Esophagus muscularis mucosa (tissue), 4 donors: ENCODE measurements around the gene HERC4.

ENCODE experiments used
- EP300 ChIP-seq: sonication (generic); formaldehyde crosslinking; IDR thresholded peaks from one replicate; pipeline ENCODE4 v1.6.1; 2017; ENCODE audit warnings: antibody characterized with exemption
- POLR2A ChIP-seq: fragments of 450-650 bp; IDR thresholded peaks from one replicate; pipeline ENCODE4 v1.6.1; 2017; ENCODE audit warnings: antibody characterized with exemption, moderate library complexity, mild to moderate bottlenecking, low read depth
- POLR2AphosphoS5 ChIP-seq, 2 donors: sonication (generic); formaldehyde crosslinking; IDR thresholded peaks; one replicate each; pipeline ENCODE4 v1.6.1; 2017; ENCODE audit warnings: antibody characterized with exemption in 2 of 2
- TF ChIP-seq, protein P1 (sequence below), 3 experiments: fragments of 200-600 bp in 2 of 3; fragments of 450-650 bp in 1 of 3; sonication (generic) in 2 of 3; IDR thresholded peaks; one replicate each; pipeline ENCODE4 v1.5.1; 2017 to 2019; ENCODE audit warnings: antibody characterized with exemption in 3 of 3, mild to moderate bottlenecking in 2 of 3, moderate library complexity in 1 of 3

GRCh38 chr10:67988606-67989005 lies 86.5 kb downstream of the HERC4 start:
- TF ChIP-seq, protein P1, sequence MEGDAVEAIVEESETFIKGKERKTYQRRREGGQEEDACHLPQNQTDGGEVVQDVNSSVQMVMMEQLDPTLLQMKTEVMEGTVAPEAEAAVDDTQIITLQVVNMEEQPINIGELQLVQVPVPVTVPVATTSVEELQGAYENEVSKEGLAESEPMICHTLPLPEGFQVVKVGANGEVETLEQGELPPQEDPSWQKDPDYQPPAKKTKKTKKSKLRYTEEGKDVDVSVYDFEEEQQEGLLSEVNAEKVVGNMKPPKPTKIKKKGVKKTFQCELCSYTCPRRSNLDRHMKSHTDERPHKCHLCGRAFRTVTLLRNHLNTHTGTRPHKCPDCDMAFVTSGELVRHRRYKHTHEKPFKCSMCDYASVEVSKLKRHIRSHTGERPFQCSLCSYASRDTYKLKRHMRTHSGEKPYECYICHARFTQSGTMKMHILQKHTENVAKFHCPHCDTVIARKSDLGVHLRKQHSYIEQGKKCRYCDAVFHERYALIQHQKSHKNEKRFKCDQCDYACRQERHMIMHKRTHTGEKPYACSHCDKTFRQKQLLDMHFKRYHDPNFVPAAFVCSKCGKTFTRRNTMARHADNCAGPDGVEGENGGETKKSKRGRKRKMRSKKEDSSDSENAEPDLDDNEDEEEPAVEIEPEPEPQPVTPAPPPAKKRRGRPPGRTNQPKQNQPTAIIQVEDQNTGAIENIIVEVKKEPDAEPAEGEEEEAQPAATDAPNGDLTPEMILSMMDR (IDR thresholded peaks at IDR 0.05): no peak
- no peak for TF ChIP-seq POLR2A
- no peak for TF ChIP-seq POLR2AphosphoS5 (IDR thresholded peaks at IDR 0.05)
- TF ChIP-seq EP300: no peak
